ENCODE data around the gene GGT7.
"Not testable (repeated sequence)": the region's sequence is repeated elsewhere in the genome, so short reads cannot be mapped to it uniquely, and the experiment has no call there.

- not testable (repeated sequence) for TF ChIP-seq CTCF (IDR thresholded peaks at IDR 0.05; ENCODE audit: poor library complexity, severe bottlenecking); REST (IDR thresholded peaks at IDR 0.05; ENCODE audit: borderline replicate concordance); EZH2 (IDR thresholded peaks at IDR 0.05; ENCODE audit: borderline replicate concordance, insufficient read depth, low read length, poor library complexity, severe bottlenecking); TAF1 (IDR thresholded peaks at IDR 0.05; ENCODE audit: low read depth); POLR2AphosphoS5 (IDR thresholded peaks at IDR 0.05); RAD21 (conservative IDR thresholded peaks at IDR 0.05); MXI1 (conservative IDR thresholded peaks at IDR 0.05; ENCODE audit: poor library complexity, severe bottlenecking); EP300 (conservative IDR thresholded peaks at IDR 0.05; ENCODE audit: poor library complexity, severe bottlenecking); SMC3 (conservative IDR thresholded peaks at IDR 0.05; ENCODE audit: poor library complexity)
Observed at GRCh38 chr20:34880971-34881370, 8.3 kb upstream of the GGT7 start.
